Measurements from ENCODE around the gene XYLT1. TPM values are rescaled to one million over a fixed set of nuclear protein-coding genes. Genes with fewer than 3 reads are reported as not detected.

Gene XYLT1
- total RNA-seq, 1 donor from 2014 or later, result under 0.01 TPM

GRCh38 chr16:17466876-17467275, 3.9 kb downstream of the XYLT1 start:
- FAIRE-seq (no peak), DNase-seq (ENCODE audit: low read depth) (no peak)
- Histone ChIP-seq H3K27me3 (ENCODE audit: control insufficient read depth, insufficient read depth, low read length) (peaks cover 17% of the 10 kb centered on the region), H3K36me3 (ENCODE audit: control insufficient read depth, insufficient read depth, low read length) (no peaks in the 10 kb centered on the region), H3K4me3 (ENCODE audit: low read depth, low read length) (no peak overlapping the region)
- TF ChIP-seq CTCF (IDR thresholded peaks at IDR 0.05; ENCODE audit: insufficient read depth, low read length, severe bottlenecking), result no peak

- Histone ChIP-seq H3K27me3 (ENCODE audit: control insufficient read depth, insufficient read depth, low read length) (peaks cover 17% of the 10 kb centered on the region), H3K4me3 (ENCODE audit: low read depth, low read length) (no peak overlapping the region), H3K36me3 (ENCODE audit: control insufficient read depth, insufficient read depth, low read length) (no peaks in the 10 kb centered on the region)
- no peak for TF ChIP-seq CTCF (IDR thresholded peaks at IDR 0.05; ENCODE audit: insufficient read depth, low read length, severe bottlenecking)
- FAIRE-seq, result no peak
- no peak for DNase-seq (ENCODE audit: low read depth)
These were observed 5.3 kb downstream of the XYLT1 start for GRCh38 chr16:17465460-17465859.

GRCh38 chr16:17463335-17463734, 7.4 kb downstream of the XYLT1 start:
- H3K4me3 ChIP-seq (ENCODE audit: low read depth, low read length), result no peak overlapping the region
- H3K27me3 ChIP-seq (ENCODE audit: control insufficient read depth, insufficient read depth, low read length), result no peaks in the 10 kb centered on the region
- FAIRE-seq, result no peak
- no peak for TF ChIP-seq CTCF (IDR thresholded peaks at IDR 0.05; ENCODE audit: insufficient read depth, low read length, severe bottlenecking)
- no peaks in the 10 kb centered on the region for H3K36me3 ChIP-seq (ENCODE audit: control insufficient read depth, insufficient read depth, low read length)
- no peak for DNase-seq (ENCODE audit: low read depth)

- Histone ChIP-seq H3K4me3 (ENCODE audit: low read depth, low read length) (no peak overlapping the region), H3K27me3 (ENCODE audit: control insufficient read depth, insufficient read depth, low read length) (no peaks in the 10 kb centered on the region), H3K36me3 (ENCODE audit: control insufficient read depth, insufficient read depth, low read length) (no peaks in the 10 kb centered on the region)
- TF ChIP-seq CTCF (IDR thresholded peaks at IDR 0.05; ENCODE audit: insufficient read depth, low read length, severe bottlenecking), result no peak
- FAIRE-seq (no peak), DNase-seq (ENCODE audit: low read depth) (no peak)
These were observed 8.6 kb downstream of the XYLT1 start for GRCh38 chr16:17461951-17462729.

- FAIRE-seq, result no peak
These were observed 9.9 kb downstream of the XYLT1 start for GRCh38 chr16:17460890-17461289.

More at GRCh38 chr16:17460890-17461289, 9.9 kb downstream of the XYLT1 start:
- Histone ChIP-seq H3K36me3 (ENCODE audit: control insufficient read depth, insufficient read depth, low read length) (no peaks in the 10 kb centered on the region), H3K27me3 (ENCODE audit: control insufficient read depth, insufficient read depth, low read length) (no peaks in the 10 kb centered on the region), H3K4me3 (ENCODE audit: low read depth, low read length) (no peak overlapping the region)
- TF ChIP-seq CTCF (IDR thresholded peaks at IDR 0.05; ENCODE audit: insufficient read depth, low read length, severe bottlenecking), result no peak
- no peak for DNase-seq (ENCODE audit: low read depth)

Data from bronchial epithelial cell (primary cell).